Progenitor cell of endocrine pancreas (in vitro differentiated cells): ENCODE data around the gene WDFY4. TPM values are rescaled to one million over a fixed set of nuclear protein-coding genes. Genes with fewer than 3 reads are reported as not detected.

Source experiments
- DNase-seq: peaks from one replicate; pipeline ENCODE4 v3.0.0; 2021; ENCODE audit warnings: low spot score; ENCODE audit not compliant: unreplicated experiment
- H3K27ac Mint-ChIP-seq: 2 replicates; pipeline ENCODE4 v1.8.0; 2021; ENCODE audit warnings: mild to moderate bottlenecking, moderate library complexity, mixed read lengths
- H3K27me3 Mint-ChIP-seq: 2 replicates; pipeline ENCODE4 v1.8.0; 2021; ENCODE audit warnings: mixed read lengths
- H3K36me3 Mint-ChIP-seq: 2 replicates; pipeline ENCODE4 v1.8.0; 2022; ENCODE audit warnings: mixed read lengths; ENCODE audit not compliant: insufficient read depth
- H3K4me1 Mint-ChIP-seq: 2 replicates; pipeline ENCODE4 v1.8.0; 2021; ENCODE audit warnings: low read depth, mixed read lengths
- H3K4me3 Mint-ChIP-seq: 2 replicates; pipeline ENCODE4 v1.8.0; 2021; ENCODE audit warnings: low read depth, mild to moderate bottlenecking, moderate library complexity, mixed read lengths
- H3K9me3 Mint-ChIP-seq: 2 replicates; pipeline ENCODE4 v1.8.0; 2021; ENCODE audit warnings: low read depth, mixed read lengths
- total RNA-seq: library from RNA; stranded (reverse); gene quantifications from 2 replicates; pipeline ENCODE4 v1.2.1, GENCODE V29; 2021
- TF ChIP-seq, protein P1 (sequence below): fragments of 200-600 bp; sonication (generic); IDR thresholded peaks from one replicate; pipeline ENCODE4 v1.5.0; 2021; ENCODE audit warnings: antibody characterized with exemption, mild to moderate bottlenecking; ENCODE audit not compliant: unreplicated experiment

WDFY4 gene
- total RNA-seq, 1 donor from 2014 or later, result 0.07 TPM

DNA sequence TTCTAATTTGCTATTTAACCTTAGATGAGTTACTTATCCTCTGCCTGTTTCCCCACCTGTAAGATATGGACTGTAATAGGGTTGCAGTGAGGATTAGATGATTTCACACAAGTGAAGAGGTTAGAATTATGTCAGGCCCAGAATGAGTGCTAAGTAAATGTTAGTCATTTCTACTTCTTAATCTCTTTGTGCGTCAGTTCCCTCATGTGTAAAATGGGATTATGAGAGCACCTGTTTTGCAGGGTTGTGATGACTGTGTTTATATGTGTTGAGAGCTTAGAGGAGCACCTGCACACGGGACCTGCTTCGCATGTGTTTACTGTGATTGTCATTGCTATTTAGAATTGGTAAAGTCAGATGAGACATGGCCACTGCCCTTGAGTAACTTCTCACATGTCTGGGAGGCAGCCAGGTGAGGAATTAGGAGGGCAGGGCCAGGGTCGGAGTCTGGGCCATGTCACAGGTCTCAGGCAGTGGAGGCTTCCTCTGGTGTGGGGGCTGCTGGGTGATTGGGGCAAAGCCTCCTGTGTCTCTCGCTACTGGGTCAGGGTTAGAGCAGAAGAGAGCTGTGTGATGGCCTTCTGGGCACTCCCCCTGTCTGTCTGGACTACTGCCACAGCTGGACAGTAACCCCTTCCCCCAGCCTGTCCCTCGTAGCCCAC, 106.7 kb downstream of the WDFY4 start:
- DNase-seq, result no peak
- Mint-ChIP-seq H3K27ac (no peak overlapping the region), H3K4me3 (no peak overlapping the region), H3K9me3 (no peaks in the 10 kb centered on the region), H3K36me3 (no peaks in the 10 kb centered on the region), H3K27me3 (peaks cover 11% of the 10 kb centered on the region), H3K4me1 (no peaks in the 10 kb centered on the region)
- TF ChIP-seq, protein P1, sequence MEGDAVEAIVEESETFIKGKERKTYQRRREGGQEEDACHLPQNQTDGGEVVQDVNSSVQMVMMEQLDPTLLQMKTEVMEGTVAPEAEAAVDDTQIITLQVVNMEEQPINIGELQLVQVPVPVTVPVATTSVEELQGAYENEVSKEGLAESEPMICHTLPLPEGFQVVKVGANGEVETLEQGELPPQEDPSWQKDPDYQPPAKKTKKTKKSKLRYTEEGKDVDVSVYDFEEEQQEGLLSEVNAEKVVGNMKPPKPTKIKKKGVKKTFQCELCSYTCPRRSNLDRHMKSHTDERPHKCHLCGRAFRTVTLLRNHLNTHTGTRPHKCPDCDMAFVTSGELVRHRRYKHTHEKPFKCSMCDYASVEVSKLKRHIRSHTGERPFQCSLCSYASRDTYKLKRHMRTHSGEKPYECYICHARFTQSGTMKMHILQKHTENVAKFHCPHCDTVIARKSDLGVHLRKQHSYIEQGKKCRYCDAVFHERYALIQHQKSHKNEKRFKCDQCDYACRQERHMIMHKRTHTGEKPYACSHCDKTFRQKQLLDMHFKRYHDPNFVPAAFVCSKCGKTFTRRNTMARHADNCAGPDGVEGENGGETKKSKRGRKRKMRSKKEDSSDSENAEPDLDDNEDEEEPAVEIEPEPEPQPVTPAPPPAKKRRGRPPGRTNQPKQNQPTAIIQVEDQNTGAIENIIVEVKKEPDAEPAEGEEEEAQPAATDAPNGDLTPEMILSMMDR, result no peak

DNA sequence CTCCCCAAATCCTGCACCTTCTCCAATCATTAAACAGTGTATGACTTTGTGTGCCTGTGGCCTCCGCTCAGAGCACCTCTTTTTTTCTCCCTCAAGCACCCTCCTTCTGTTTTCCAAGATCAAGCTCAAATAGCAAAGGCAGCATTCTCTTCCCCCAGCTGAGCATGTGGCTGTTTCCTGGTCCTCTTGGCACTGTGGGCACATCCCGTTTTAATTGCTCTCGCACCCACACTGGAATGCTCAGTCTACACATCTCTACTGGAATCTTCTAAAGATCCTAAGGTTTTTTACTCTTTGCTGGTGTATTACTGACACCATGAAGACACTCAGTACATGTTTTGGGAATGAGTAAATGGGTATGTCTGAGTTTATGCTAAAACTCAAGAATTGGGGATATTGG, 107.4 kb downstream of the WDFY4 start:
- no peaks in the 10 kb centered on the region for H3K4me1 Mint-ChIP-seq
- H3K4me3 Mint-ChIP-seq, result no peak overlapping the region
- no peaks in the 10 kb centered on the region for H3K9me3 Mint-ChIP-seq
- no peaks in the 10 kb centered on the region for H3K36me3 Mint-ChIP-seq
- H3K27ac Mint-ChIP-seq, result no peak overlapping the region
- TF ChIP-seq, protein P1, result no peak
- no peak for DNase-seq
- H3K27me3 Mint-ChIP-seq, result peaks cover 11% of the 10 kb centered on the region

DNA sequence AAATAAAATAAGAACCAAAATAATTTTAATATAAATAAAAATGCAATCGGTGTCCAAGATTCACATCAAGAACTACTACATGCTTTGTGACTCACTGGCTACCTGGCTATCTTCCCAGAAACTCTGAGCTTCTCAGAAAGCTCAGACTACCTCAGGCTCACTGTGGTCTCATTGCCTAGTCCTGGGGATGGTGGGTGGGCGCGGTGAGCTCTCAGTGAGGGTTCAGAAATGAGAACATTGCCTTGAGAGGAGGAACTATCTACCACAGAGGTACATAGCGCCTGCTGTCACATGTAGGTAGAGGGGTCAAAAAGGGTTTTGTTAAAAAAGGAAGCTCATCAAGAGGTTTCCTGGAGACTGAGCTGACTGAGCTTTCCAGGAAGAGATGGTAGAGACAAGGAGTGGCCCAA, 108.0 kb downstream of the WDFY4 start:
- Mint-ChIP-seq H3K27me3 (peaks cover 11% of the 10 kb centered on the region), H3K4me1 (no peaks in the 10 kb centered on the region), H3K4me3 (no peak overlapping the region), H3K9me3 (no peaks in the 10 kb centered on the region), H3K27ac (no peak overlapping the region), H3K36me3 (no peaks in the 10 kb centered on the region)
- TF ChIP-seq, protein P1, result no peak
- no peak for DNase-seq

DNA sequence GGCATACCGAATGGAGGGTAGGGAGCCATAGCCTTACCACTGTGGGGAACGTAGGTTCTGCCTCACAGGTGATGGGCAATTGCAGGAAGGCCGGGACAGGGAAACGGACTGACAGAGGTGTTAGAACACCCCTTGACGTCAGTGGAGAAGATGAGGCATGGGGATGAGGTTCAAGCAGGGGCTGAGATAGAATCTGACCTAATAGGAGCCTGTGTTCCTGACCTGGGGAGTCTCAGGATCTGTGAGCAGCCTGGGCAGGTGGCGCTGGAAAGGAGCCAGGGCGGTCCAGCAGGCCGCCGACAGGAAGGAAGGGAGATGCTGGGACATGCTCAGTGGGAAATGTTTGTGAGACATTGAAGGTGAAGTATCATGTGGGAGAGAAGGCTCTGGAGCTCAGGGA, 109.4 kb downstream of the WDFY4 start:
- Mint-ChIP-seq H3K4me3 (no peak overlapping the region), H3K27me3 (peaks cover 11% of the 10 kb centered on the region), H3K9me3 (no peaks in the 10 kb centered on the region), H3K36me3 (no peaks in the 10 kb centered on the region), H3K27ac (no peak overlapping the region), H3K4me1 (no peaks in the 10 kb centered on the region)
- TF ChIP-seq, protein P1, result no peak
- DNase-seq, result no peak

DNA sequence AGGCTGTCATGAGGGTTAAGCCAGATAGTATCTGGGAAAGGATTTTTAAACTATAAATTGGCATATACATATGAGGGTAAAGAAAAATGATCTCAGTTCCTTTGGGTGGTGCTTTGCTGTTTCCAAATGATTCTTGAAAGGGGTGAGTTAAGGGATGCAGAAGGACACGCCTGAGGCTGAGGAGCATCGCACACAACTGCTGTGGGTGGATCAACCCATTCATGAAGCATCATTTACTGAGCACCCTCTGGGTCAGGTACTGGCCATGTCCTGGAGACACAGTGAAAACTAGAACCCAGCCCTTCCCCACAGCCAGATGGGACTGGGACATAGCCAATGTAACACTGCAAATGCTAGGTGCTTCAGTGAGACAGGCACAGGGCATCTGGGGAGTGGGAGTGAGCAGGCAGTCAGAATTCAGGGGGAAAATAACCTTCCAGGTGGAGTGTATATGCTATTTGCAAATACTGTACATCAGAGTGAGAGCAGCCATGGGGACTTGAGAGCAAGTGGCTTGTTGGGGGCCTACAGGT, 112.1 kb downstream of the WDFY4 start:
- Mint-ChIP-seq H3K27me3 (peaks cover 6% of the 10 kb centered on the region), H3K4me3 (no peak overlapping the region)
- TF ChIP-seq, protein P1, result no peak

More for the DNA sequence above, 112.1 kb downstream of the WDFY4 start:
- no peak overlapping the region for H3K27ac Mint-ChIP-seq
- DNase-seq, result no peak
- no peaks in the 10 kb centered on the region for H3K9me3 Mint-ChIP-seq
- no peaks in the 10 kb centered on the region for H3K36me3 Mint-ChIP-seq
- H3K4me1 Mint-ChIP-seq, result no peaks in the 10 kb centered on the region
